GM12872 (cell line): ENCODE results near the gene HDAC9.

Source experiments
- TF ChIP-seq, protein P1 (sequence below): IDR thresholded peaks from 3 replicates; pipeline ENCODE4 v1.5.1; 2011; ENCODE audit warnings: low read depth, mild to moderate bottlenecking, low read length, moderate library complexity; ENCODE audit not compliant: insufficient read depth

HDAC9 gene

GRCh38 chr7:18948521-18948920 lies 453.0 kb downstream of the HDAC9 start:
- TF ChIP-seq, protein P1, sequence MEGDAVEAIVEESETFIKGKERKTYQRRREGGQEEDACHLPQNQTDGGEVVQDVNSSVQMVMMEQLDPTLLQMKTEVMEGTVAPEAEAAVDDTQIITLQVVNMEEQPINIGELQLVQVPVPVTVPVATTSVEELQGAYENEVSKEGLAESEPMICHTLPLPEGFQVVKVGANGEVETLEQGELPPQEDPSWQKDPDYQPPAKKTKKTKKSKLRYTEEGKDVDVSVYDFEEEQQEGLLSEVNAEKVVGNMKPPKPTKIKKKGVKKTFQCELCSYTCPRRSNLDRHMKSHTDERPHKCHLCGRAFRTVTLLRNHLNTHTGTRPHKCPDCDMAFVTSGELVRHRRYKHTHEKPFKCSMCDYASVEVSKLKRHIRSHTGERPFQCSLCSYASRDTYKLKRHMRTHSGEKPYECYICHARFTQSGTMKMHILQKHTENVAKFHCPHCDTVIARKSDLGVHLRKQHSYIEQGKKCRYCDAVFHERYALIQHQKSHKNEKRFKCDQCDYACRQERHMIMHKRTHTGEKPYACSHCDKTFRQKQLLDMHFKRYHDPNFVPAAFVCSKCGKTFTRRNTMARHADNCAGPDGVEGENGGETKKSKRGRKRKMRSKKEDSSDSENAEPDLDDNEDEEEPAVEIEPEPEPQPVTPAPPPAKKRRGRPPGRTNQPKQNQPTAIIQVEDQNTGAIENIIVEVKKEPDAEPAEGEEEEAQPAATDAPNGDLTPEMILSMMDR = no peak

DNA sequence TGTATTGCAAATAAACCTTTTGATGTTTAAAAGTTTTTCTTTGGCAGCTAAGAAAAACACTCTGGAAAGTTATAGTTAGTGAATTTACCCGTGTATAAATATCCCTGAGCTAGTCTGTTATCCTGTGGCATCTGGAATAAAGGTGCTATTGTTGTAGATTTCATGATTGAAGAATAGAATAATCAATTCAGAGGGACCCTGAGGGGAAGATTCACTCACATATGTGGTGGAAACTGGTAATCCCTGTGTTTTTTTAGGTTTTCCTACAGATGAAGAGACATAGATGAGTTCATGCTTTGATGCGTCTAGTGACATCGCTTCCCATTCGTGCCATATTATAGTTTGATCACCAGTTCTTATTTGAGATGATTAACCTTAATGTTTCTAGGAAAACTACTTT lies 457.3 kb downstream of the HDAC9 start:
- TF ChIP-seq, protein P1 = no peak

- TF ChIP-seq, protein P1 = no peak
Measured at GRCh38 chr7:18958627-18959026, 463.1 kb downstream of the HDAC9 start.

DNA sequence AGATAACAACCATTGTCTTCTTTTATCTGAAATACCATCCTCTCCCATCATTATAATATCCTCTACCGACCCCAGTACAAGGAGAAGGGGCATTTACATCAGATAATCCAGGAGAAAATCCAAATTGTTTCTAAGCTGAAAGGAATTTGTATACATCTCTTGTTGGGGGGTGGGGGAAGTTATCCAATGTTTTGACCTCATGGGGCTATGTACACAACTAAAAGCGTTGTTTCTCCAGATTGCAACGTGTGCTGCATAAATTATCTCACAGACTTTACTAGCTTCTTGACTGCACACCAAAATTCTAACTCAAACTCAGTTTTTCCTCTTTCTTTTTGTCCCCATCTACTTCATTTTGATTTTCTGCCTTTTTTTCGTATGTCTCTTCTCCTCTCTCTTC lies 465.2 kb downstream of the HDAC9 start:
- TF ChIP-seq, protein P1 = no peak

GRCh38 chr7:18962031-18962430 lies 466.5 kb downstream of the HDAC9 start:
- TF ChIP-seq, protein P1 = no peak

DNA sequence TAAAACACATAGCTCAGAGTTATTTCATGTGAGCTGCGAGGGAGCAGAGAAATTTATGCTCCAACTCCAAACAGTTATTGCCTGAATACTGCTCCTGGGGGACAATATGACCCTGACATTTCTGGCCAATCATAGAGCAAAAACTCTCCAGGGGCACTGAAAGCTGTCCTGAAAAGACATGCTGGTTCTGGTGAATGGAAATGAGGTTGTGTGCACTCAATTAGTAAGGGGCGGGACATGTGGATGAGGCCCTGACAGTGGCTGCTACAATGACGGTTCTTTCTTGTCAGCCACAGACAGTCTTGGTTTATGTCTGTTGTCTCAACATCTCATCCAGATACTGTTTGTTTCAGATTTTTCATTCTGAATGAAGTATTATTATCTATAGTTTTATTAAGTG lies 470.1 kb downstream of the HDAC9 start:
- TF ChIP-seq, protein P1 = no peak

GRCh38 chr7:18971839-18972238 lies 476.3 kb downstream of the HDAC9 start:
- TF ChIP-seq, protein P1 = no peak

- TF ChIP-seq, protein P1 = no peak
Measured at GRCh38 chr7:18974803-18975202, 479.3 kb downstream of the HDAC9 start.
